Uterus (tissue), 4 donors: ENCODE data around the gene COPS7A. TPM values are rescaled to one million over a fixed set of nuclear protein-coding genes. Genes with fewer than 3 reads are reported as not detected.
A peak's percentile ranks its signal among the peaks of the same experiment; 100 is the strongest.

ENCODE experiments used
- DNase-seq, 2 donors: peaks; one replicate each; pipeline ENCODE4 v3.0.0-alpha.2; 2019 to 2020
- H3K27ac ChIP-seq, 2 donors: fragments of 200-600 bp; sonication (generic); 1 replicate in 1 of 2; 2 replicates in 1 of 2; pipeline ENCODE4 v1.5.1; 2016 to 2018
- H3K27me3 ChIP-seq, 2 donors: fragments of 200-600 bp; sonication (generic); one replicate each; pipeline ENCODE4 v1.5.1; 2018 to 2019; ENCODE audit warnings: control low read depth in 1 of 2
- H3K36me3 ChIP-seq, 2 donors: fragments of 200-600 bp; sonication (generic); one replicate each; pipeline ENCODE4 v1.5.1; 2019; ENCODE audit warnings: control low read depth in 1 of 2
- H3K4me1 ChIP-seq, 2 donors: fragments of 200-600 bp; sonication (generic); one replicate each; pipeline ENCODE4 v1.5.1; 2018 to 2019; ENCODE audit warnings: control low read depth in 1 of 2
- H3K4me3 ChIP-seq, 2 donors: fragments of 200-600 bp; sonication (generic); 1 replicate in 1 of 2; 2 replicates in 1 of 2; pipeline ENCODE4 v1.5.1; 2018 to 2019; ENCODE audit warnings: mild to moderate bottlenecking in 1 of 2
- H3K9me3 ChIP-seq, 2 donors: fragments of 200-600 bp; sonication (generic); one replicate each; pipeline ENCODE4 v1.5.1; 2019; ENCODE audit warnings: control low read depth in 1 of 2
- POLR2A ChIP-seq, 2 donors: fragments of 450-650 bp; IDR thresholded peaks; one replicate each; pipeline ENCODE4 v1.6.1; 2016; ENCODE audit warnings: antibody characterized with exemption in 2 of 2, mild to moderate bottlenecking in 1 of 2, moderate library complexity in 1 of 2
- intact Hi-C: fragments of 100-400 bp; cut with DNase I; formaldehyde crosslinking; loops from one replicate; pipeline ENCODE4 v1.15.1; 2023; ENCODE audit warnings: low total_unique reads
- total RNA-seq, 4 donors: library from RNA; depleted of rRNA in 3 of 4; stranded (reverse); fragments of >200 nt in 3 of 4; gene quantifications; one replicate each; pipeline versions ENCODE4 v1.1.0 to v1.2.4, GENCODE V29; 2014 to 2023
- TF ChIP-seq, protein P1 (sequence below), 4 experiments: fragments of 200-600 bp in 2 of 4; fragments of 450-650 bp in 2 of 4; sonication (generic) in 2 of 4; IDR thresholded peaks; one replicate each; pipeline ENCODE4 v1.5.1; 2016 to 2019; ENCODE audit warnings: antibody characterized with exemption in 4 of 4, mild to moderate bottlenecking in 2 of 4, moderate library complexity in 1 of 4
- donor health status: DM: yes; HTN: yes; CAD: no.

Gene COPS7A
- total RNA-seq, 4 donors from 2014 or later: 35.6 to 50.3 (median 37.7) TPM

DNA sequence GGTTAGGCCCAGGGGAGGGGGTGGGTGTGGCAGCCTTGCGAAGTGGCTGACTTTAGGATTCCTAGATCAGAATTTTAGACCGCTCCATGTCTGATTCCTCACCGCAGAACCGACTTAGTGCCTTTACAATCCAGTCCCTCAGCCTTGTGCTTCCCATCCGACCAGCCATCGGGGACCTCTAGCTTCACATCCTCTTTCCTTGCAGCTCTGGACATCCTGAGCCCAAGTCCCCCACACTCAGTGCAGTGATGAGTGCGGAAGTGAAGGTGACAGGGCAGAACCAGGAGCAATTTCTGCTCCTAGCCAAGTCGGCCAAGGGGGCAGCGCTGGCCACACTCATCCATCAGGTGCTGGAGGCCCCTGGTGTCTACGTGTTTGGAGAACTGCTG, 557 bp downstream of the COPS7A start:
- no peak for TF ChIP-seq POLR2A (IDR thresholded peaks at IDR 0.05)
- TF ChIP-seq, protein P1, sequence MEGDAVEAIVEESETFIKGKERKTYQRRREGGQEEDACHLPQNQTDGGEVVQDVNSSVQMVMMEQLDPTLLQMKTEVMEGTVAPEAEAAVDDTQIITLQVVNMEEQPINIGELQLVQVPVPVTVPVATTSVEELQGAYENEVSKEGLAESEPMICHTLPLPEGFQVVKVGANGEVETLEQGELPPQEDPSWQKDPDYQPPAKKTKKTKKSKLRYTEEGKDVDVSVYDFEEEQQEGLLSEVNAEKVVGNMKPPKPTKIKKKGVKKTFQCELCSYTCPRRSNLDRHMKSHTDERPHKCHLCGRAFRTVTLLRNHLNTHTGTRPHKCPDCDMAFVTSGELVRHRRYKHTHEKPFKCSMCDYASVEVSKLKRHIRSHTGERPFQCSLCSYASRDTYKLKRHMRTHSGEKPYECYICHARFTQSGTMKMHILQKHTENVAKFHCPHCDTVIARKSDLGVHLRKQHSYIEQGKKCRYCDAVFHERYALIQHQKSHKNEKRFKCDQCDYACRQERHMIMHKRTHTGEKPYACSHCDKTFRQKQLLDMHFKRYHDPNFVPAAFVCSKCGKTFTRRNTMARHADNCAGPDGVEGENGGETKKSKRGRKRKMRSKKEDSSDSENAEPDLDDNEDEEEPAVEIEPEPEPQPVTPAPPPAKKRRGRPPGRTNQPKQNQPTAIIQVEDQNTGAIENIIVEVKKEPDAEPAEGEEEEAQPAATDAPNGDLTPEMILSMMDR (IDR thresholded peaks at IDR 0.05): no peak
- Histone ChIP-seq H3K9me3 (no peaks in the 10 kb centered on the region), H3K27me3 (no peaks in the 10 kb centered on the region), H3K27ac (peak overlapping the region; percentile 77 to 87), H3K4me1 (no peaks in the 10 kb centered on the region), H3K36me3 (no peaks in the 10 kb centered on the region), H3K4me3 (peak overlapping the region; percentile 64 to 79)
- intact Hi-C loops: no loop called here
- DNase-seq: no peak

DNA sequence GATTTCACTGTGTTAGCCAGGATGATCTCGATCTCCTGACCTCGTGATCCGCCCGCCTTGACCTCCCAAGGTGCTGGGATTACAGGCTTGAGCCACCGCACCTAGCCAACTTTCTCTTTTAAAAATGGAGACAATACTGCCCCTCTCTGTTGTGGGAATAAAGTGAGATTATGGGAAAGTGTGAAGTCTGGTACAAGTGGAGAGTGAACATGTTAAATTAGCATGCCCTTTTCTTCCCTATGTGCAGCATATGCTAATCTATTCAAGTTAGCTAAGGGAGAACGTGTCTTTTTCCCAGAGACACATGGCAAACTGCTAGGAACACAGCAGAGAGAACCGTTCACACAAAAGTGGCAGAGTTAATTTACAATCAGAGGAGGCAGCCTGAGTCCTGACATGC, 1.5 kb downstream of the COPS7A start:
- H3K4me3 ChIP-seq: no peak overlapping the region
- no peaks in the 10 kb centered on the region for H3K9me3 ChIP-seq
- intact Hi-C loops: no loop called here
- DNase-seq: no peak
- TF ChIP-seq, protein P1 (IDR thresholded peaks at IDR 0.05): no peak
- TF ChIP-seq POLR2A (IDR thresholded peaks at IDR 0.05): no peak
- H3K27me3 ChIP-seq: no peaks in the 10 kb centered on the region
- no peak overlapping the region for H3K27ac ChIP-seq
- no peaks in the 10 kb centered on the region for H3K36me3 ChIP-seq
- no peaks in the 10 kb centered on the region for H3K4me1 ChIP-seq

DNA sequence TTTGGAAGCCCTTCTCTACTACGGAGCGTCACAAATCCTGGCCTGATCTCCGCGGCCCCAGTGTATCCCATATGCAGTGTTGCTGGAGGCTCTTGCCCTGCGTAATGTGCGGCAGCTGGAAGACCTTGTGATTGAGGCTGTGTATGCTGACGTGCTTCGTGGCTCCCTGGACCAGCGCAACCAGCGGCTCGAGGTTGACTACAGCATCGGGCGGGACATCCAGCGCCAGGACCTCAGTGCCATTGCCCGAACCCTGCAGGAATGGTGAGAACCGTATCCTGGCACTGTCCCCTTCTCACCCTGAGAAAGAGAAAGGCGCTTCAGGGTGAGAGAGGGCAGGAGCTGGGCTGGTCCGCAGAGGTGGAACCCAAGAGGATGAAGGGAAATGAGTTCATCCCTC, 5.3 kb downstream of the COPS7A start:
- Histone ChIP-seq H3K9me3 (no peaks in the 10 kb centered on the region), H3K4me3 (no peak overlapping the region), H3K27me3 (no peaks in the 10 kb centered on the region), H3K4me1 (no peaks in the 10 kb centered on the region), H3K27ac (no peak overlapping the region), H3K36me3 (no peaks in the 10 kb centered on the region)
- no peak for DNase-seq
- intact Hi-C loops: no loop called here
- TF ChIP-seq, protein P1 (IDR thresholded peaks at IDR 0.05): no peak
- no peak for TF ChIP-seq POLR2A (IDR thresholded peaks at IDR 0.05)

DNA sequence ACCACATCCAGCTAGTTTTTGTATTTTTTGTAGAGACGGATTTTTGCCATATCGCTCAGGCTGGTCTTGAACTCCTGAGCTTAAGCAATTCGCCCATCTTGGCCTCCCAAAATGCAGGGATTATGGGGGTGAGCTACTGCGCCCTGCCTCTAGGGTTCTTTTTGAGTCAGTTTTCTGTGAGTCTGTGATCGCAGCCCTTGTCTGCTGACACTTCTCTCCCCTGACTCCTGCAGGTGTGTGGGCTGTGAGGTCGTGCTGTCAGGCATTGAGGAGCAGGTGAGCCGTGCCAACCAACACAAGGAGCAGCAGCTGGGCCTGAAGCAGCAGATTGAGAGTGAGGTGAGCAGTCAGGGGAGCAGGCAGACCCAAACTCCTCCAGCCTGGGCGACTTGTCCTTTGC, 6.3 kb downstream of the COPS7A start:
- H3K36me3 ChIP-seq: no peaks in the 10 kb centered on the region
- intact Hi-C loops: no loop called here
- no peak for TF ChIP-seq POLR2A (IDR thresholded peaks at IDR 0.05)
- TF ChIP-seq, protein P1 (IDR thresholded peaks at IDR 0.05): no peak
- no peaks in the 10 kb centered on the region for H3K27me3 ChIP-seq
- no peaks in the 10 kb centered on the region for H3K4me1 ChIP-seq
- no peak overlapping the region for H3K27ac ChIP-seq
- no peak overlapping the region for H3K4me3 ChIP-seq
- no peaks in the 10 kb centered on the region for H3K9me3 ChIP-seq
- no peak for DNase-seq

DNA sequence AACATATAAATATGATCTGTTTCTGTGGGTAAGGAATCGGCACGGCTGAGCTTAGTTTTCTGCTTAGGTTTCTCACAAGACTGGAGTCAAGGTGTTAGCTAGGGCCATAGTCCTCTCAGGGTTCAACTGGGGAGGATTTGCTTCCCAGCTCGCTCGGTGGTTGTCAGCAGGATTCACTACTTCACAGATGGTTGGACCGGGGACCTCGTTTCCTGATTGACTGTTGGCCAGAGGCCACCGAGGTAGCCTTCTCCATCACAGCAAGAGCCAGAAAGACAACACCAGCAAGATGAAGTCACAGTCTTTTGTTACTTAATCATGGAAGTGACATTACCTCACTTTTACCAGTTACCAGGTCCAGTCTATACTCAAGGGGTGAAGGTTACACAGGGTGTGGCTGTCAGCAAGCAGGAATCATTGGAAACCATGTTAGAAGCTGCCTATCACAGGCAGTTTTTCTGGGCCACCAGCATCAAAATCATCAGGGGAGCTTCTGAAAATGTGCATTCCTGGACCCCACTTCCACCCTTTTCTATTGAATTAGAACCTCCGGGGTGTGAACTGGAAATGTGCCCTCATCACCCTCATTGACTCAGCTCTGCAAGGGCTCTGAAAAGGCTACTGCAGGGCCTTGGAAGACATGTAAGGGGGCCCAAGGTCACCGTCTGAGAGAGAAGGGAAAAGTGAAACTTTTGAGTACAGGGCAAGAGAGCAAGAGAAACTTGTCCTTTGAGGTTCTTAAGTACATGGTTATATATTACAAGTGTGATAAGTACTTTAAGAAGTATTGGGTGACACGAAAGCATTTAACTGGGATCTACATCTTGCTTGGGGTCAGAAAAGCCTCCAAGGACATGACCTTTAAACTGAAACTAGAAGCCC, 10.9 kb downstream of the COPS7A start:
- no peak overlapping the region for H3K4me3 ChIP-seq
- no peak overlapping the region for H3K27ac ChIP-seq
- no peaks in the 10 kb centered on the region for H3K9me3 ChIP-seq
- no peaks in the 10 kb centered on the region for H3K36me3 ChIP-seq
- no peaks in the 10 kb centered on the region for H3K4me1 ChIP-seq
- DNase-seq: no peak
- H3K27me3 ChIP-seq: no peaks in the 10 kb centered on the region
- intact Hi-C loops: no loop called here
- TF ChIP-seq, protein P1 (IDR thresholded peaks at IDR 0.05): no peak
- TF ChIP-seq POLR2A (IDR thresholded peaks at IDR 0.05): no peak
